ENCODE measurements around the gene GNG13.

The GNG13 gene

DNA sequence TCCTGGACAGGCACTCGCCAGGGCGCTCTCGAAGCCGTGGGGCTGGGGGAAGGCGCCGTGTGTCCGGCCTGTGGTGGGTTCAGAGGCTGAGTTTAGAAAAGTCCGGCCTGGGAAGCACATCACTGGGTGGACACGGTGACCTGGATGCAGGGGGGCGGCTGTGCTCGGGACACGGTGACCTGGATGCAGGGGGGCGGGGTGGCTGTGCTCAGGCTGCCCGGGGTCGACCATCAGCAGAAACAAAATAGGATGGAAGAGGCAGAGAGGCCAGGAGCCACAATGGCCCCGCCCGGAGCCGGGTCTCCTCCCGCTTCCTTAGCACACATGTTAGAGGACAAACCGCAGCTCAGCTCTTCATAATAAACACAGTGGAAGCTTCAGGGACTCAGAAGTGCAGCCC is 43.2 kb upstream of the GNG13 start:
- TF ChIP-seq, protein P1, sequence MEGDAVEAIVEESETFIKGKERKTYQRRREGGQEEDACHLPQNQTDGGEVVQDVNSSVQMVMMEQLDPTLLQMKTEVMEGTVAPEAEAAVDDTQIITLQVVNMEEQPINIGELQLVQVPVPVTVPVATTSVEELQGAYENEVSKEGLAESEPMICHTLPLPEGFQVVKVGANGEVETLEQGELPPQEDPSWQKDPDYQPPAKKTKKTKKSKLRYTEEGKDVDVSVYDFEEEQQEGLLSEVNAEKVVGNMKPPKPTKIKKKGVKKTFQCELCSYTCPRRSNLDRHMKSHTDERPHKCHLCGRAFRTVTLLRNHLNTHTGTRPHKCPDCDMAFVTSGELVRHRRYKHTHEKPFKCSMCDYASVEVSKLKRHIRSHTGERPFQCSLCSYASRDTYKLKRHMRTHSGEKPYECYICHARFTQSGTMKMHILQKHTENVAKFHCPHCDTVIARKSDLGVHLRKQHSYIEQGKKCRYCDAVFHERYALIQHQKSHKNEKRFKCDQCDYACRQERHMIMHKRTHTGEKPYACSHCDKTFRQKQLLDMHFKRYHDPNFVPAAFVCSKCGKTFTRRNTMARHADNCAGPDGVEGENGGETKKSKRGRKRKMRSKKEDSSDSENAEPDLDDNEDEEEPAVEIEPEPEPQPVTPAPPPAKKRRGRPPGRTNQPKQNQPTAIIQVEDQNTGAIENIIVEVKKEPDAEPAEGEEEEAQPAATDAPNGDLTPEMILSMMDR (IDR thresholded peaks at IDR 0.05; ENCODE audit: insufficient read depth, low read depth, low read length, missing control alignments), result no peak
- no peak overlapping the region for H3K4me3 ChIP-seq (ENCODE audit: low read depth, low read length)
- DNase-seq (ENCODE audit: low read depth), result no peak

DNA sequence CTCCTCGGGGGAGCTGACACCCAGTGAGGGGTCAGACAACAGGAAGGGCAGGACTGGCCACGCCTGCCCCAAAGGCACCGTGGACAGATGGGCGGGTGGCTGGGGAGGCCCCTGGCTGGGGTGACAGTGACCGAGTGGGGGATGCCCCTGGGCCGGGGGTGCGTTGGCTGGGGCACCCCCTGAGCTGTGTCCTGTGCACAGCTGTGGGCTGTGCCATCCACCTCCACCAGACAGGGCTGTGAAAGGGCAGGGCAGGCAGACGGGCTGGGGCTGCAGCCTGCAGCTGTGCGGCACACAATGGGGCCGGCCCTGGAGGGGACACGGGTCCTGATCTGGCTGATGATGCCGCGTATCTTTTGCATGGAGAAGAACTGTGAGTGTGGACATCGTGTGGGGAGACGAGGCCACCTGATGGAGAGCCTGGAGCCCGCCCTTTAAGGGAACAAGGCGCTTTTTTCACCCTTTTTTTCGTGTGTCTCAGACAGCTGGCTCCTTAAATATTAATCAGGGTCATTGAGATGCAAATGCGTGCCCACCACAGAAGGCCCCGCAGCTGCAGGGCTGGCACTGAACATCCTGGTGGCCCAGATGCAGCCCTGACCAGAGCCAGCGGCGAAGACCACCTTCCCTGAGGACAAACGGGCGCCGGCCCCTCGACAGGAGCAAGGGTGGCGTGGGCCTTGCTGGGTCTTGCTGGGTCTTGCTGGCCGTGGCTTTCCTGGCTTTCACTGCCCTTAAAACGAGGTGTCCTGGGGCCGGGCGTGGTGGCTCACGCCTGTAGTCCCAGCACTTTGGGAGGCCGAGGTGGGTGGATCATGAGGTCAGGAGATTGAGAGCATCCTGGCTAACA is 42.4 kb upstream of the GNG13 start:
- TF ChIP-seq, protein P1 (IDR thresholded peaks at IDR 0.05; ENCODE audit: insufficient read depth, low read depth, low read length, missing control alignments), result no peak
- H3K4me3 ChIP-seq (ENCODE audit: low read depth, low read length), result no peak overlapping the region
- no peak for DNase-seq (ENCODE audit: low read depth)

DNA sequence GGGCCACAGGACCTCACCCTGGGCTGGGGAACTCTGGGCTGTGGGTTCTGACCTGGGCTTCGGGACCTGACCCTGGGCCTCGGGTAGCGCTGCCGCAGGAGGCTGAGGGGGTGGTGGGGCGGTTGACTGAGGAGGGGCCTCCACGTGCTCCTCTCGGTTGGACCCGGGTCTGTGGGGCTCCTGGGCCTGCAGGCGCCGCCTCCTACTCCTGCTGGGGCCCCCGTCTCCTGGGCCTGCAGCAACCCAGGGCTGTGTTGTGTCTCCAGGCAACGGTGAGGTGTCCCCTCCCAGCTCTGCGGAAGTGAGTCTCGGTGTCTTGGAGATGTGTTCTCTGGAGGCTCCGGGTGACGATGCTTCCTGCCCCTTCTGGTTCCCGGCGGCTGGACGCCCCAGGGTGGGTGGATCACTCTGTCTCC is 41.5 kb upstream of the GNG13 start:
- TF ChIP-seq, protein P1 (IDR thresholded peaks at IDR 0.05; ENCODE audit: insufficient read depth, low read depth, low read length, missing control alignments), result no peak
- no peak overlapping the region for H3K4me3 ChIP-seq (ENCODE audit: low read depth, low read length)
- no peak for DNase-seq (ENCODE audit: low read depth)

DNA sequence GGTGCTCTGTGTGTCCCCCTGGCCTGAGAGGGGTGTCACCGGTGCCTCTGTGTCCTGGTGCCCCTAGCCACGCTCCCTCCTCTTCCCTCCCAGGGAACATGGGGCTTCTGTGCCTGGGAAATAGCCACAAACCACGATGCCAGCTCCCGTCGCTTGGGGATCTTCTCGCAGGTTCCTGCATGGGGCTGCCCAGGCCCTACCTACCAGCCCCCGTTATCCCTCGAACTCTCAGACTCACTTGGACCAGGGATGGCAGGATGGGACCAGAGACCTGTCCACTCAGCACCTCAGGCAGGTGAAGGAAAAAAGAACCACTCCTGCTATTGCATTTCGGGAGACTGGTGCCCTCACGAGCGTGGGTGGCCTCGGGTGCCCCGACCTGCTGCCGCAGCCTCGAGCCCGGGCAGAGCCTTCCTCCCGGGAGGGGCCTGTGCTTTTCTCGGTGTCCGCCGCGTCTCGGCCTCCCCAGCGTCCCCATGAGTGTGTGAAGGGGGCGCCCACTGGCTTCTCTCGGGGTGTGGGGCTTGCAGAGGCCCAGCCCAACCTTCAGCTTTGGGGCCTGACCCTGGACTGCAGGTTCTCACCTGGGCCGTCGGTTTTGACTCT is 41.0 kb upstream of the GNG13 start:
- TF ChIP-seq, protein P1 (IDR thresholded peaks at IDR 0.05; ENCODE audit: insufficient read depth, low read depth, low read length, missing control alignments), result no peak
- DNase-seq (ENCODE audit: low read depth), result no peak
- no peak overlapping the region for H3K4me3 ChIP-seq (ENCODE audit: low read depth, low read length)

DNA sequence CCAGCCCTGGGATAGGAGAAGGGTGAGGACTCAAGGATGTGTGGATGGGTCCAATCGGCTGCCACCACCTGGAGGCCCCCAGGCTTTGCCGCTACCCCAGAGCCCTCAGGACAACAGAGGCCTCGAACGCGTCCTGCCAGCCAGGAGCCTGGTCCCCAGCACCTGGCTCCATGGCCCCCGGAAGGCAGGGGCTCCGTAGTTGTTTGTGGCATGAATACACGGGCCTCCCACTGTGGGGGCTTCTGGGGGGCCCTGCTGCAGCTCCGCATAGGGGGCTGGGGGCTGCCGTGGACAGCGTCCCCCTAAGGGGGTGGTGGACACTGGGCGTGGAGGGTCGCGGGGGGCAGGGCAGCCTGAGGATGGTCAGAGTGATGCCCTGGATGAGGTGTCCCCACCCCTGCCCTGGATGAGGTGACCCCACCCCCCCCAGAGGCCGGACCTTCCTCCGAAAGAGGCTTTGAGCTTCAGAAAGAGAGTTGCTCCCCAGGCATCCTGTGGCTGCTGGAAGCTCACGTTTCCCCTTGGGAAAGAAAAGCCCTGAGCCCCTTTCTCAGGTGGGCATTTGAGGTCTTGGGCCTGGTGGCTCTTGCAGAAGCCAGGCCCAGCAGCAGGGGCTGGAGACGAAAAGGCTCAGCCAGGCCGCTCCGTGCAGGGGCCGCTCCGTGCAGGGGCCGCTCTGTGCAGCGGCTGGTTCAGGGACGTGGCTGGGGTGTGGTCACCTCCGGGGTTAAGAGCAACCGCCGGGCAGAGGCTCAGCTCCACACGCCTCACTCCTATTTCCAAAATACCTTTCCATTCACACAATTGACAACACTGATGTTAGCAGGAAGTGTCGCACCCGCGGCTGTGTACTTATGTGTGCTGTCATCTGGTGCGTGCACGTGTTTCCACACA is 40.3 kb upstream of the GNG13 start:
- H3K4me3 ChIP-seq (ENCODE audit: low read depth, low read length), result no peak overlapping the region
- TF ChIP-seq, protein P1 (IDR thresholded peaks at IDR 0.05; ENCODE audit: insufficient read depth, low read depth, low read length, missing control alignments), result no peak

DNA sequence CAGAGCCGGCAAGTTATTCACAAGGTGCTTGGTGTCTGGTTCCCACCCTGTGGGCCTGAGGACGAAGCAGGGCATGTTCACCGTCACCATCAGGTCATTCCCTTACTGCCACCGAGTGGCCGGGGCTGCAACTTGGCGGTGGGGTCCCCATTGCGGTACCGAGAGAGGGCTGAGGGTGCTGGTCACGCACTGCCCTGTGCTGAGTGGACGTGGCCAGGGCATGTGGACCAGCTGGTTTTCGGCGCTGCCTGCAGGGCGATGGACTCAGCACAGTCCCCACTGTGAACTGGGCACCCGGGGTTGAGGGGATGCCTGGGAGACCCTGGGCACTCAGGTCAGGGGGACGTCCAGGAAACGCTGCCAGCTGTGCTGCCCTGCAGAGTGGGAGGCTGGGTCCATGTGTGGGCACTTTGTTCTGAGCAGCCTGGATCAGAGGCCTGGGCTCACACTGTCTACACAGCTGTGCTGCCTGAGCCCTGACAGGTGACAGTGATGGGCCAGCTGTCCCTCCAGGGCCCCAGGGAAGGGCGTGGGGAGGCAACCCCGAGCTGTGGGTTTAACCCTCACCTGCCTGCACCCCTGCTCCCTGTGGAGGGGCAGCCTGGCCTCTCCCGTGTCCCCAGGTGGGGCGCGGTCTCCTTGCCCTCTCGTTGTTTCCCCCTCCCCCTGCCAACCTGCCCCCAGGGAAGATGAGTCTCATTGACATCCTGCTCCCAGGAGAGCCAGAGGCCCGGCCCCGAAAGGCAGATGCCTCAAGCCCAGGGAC is 39.3 kb upstream of the GNG13 start:
- DNase-seq (ENCODE audit: low read depth), result no peak
- H3K4me3 ChIP-seq (ENCODE audit: low read depth, low read length), result no peak overlapping the region
- TF ChIP-seq, protein P1 (IDR thresholded peaks at IDR 0.05; ENCODE audit: insufficient read depth, low read depth, low read length, missing control alignments), result no peak

More for the DNA sequence above, 40.3 kb upstream of the GNG13 start:
- DNase-seq (ENCODE audit: low read depth), result no peak
